Measurements from ENCODE around the gene PGF. TPM values are rescaled to one million over a fixed set of nuclear protein-coding genes. Genes with fewer than 3 reads are reported as not detected.

The PGF gene
- total and polyA plus RNA-seq, 2 of the 13 experiments (the other 11 are each of a cell fraction or from before 2014, with no cell fraction given): 10.7 to 27.5 TPM

DNA sequence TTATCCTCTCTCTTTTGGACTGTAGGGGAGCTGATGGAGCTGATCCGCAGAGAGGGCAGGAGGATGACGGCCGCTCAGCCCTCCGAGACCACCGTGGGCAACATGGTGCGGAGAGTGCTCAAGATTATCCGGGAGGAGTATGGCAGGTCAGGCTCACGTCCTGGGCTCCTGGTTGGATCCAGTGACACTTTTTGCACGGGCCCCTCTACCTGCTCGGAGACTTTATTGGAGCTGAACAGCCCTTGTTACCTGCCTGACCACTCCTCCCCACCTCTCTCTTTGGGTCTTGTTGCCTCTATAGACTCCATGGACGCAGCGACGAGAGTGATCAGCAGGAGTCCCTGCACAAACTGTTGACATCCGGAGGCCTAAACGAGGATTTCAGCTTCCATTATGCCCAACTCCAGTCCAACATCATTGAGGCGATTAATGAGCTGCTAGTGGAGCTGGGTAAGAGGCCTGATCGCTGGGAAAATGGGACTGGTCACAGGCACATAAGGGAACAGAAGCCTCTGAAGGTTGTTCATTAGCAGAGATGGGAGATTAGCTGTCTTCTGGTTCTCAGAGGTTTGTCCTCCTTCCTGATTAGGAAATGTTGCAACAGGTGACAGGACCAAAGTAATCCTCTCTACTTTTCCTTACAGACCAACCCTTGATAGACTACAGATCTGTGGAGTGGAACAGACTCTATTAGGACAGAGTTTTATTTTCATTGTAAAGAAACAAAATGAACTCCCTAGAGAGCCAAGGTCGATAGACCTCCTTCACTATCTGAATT is 48.0 kb upstream of the PGF start (continued):
- TF ChIP-seq SMC3 (IDR thresholded peaks at IDR 0.05; ENCODE audit: low read length): no peak
- TF ChIP-seq IKZF1 (IDR thresholded peaks at IDR 0.05): no peak
- peak; percentile 46; the same call in 1 of the 2 replicates for TF ChIP-seq ZNF225 (CRISPR knock-in tag; IDR thresholded peaks at IDR 0.05)
- no peak for TF ChIP-seq SP2 (CRISPR knock-in tag; IDR thresholded peaks at IDR 0.05)
- 0 out of 2 replicates have a peak, but pooled peaks have one; percentile 8 for TF ChIP-seq ZNF598 (CRISPR knock-in tag; IDR thresholded peaks at IDR 0.05; ENCODE audit: borderline replicate concordance)
- no peak for TF ChIP-seq ZNF205 (CRISPR knock-in tag; IDR thresholded peaks at IDR 0.05)
- TF ChIP-seq ZNF430 (CRISPR knock-in tag; IDR thresholded peaks at IDR 0.05): 0 out of 2 replicates have a peak, but pooled peaks have one; percentile 30
- no peak for TF ChIP-seq PPARG (CRISPR knock-in tag; conservative IDR thresholded peaks at IDR 0.05)
- no peak for TF ChIP-seq ZNF253 (CRISPR knock-in tag; IDR thresholded peaks at IDR 0.05; ENCODE audit: borderline replicate concordance)
- TF ChIP-seq, protein P1, sequence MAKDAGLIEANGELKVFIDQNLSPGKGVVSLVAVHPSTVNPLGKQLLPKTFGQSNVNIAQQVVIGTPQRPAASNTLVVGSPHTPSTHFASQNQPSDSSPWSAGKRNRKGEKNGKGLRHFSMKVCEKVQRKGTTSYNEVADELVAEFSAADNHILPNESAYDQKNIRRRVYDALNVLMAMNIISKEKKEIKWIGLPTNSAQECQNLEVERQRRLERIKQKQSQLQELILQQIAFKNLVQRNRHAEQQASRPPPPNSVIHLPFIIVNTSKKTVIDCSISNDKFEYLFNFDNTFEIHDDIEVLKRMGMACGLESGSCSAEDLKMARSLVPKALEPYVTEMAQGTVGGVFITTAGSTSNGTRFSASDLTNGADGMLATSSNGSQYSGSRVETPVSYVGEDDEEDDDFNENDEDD (CRISPR knock-in tag; IDR thresholded peaks at IDR 0.05; ENCODE audit: borderline replicate concordance): no peak
- no peak for TF ChIP-seq HMGA1 (CRISPR knock-in tag; conservative IDR thresholded peaks at IDR 0.05)
- no peak for TF ChIP-seq LCORL (IDR thresholded peaks at IDR 0.05)
- 0 out of 2 replicates have a peak, but pooled peaks have one; percentile 22 for TF ChIP-seq LCORL (CRISPR knock-in tag; IDR thresholded peaks at IDR 0.05)
- TF ChIP-seq CBX2 (IDR thresholded peaks at IDR 0.05; ENCODE audit: low read depth, low read length): no peak
- no peak for TF ChIP-seq CBX2 (CRISPR knock-in tag; IDR thresholded peaks at IDR 0.05; ENCODE audit: low read depth)
- no peak for TF ChIP-seq DNMT3B (CRISPR knock-in tag; conservative IDR thresholded peaks at IDR 0.05)
- 0 out of 2 replicates have a peak, but pooled peaks have one; percentile 13 for TF ChIP-seq ARNT2 (CRISPR knock-in tag; IDR thresholded peaks at IDR 0.05; ENCODE audit: low read depth)
- no peak for TF ChIP-seq ZNF678 (CRISPR knock-in tag; IDR thresholded peaks at IDR 0.05)
- no peak for TF ChIP-seq PHF21A (CRISPR knock-in tag; IDR thresholded peaks at IDR 0.05)
- 0 out of 2 replicates have a peak, but pooled peaks have one; percentile 5 for TF ChIP-seq ARNTL (CRISPR knock-in tag; IDR thresholded peaks at IDR 0.05)
- TF ChIP-seq ZNF350 (CRISPR knock-in tag; IDR thresholded peaks at IDR 0.05; ENCODE audit: borderline replicate concordance, low read depth): no peak
- peak in 1 of 2 experiments; percentile 12; a peak in 1 of 4 replicates for TF ChIP-seq POLR2A (IDR thresholded peaks at IDR 0.05; ENCODE audit: insufficient read depth in 1 of 2, low read depth in 2 of 2, low read length in 2 of 2)
- TF ChIP-seq EEA1 (CRISPR knock-in tag; IDR thresholded peaks at IDR 0.05; ENCODE audit: borderline replicate concordance): 0 out of 2 replicates have a peak, but pooled peaks have one; percentile 4
- TF ChIP-seq ZNF747 (CRISPR knock-in tag; IDR thresholded peaks at IDR 0.05; ENCODE audit: borderline replicate concordance): no peak
- TF ChIP-seq, protein P2, sequence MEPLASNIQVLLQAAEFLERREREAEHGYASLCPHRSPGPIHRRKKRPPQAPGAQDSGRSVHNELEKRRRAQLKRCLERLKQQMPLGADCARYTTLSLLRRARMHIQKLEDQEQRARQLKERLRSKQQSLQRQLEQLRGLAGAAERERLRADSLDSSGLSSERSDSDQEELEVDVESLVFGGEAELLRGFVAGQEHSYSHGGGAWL (CRISPR knock-in tag; IDR thresholded peaks at IDR 0.05): 0 out of 2 replicates have a peak, but pooled peaks have one; percentile 15
- no peak for TF ChIP-seq MEF2D (CRISPR knock-in tag; IDR thresholded peaks at IDR 0.05)
- TF ChIP-seq, protein P3, sequence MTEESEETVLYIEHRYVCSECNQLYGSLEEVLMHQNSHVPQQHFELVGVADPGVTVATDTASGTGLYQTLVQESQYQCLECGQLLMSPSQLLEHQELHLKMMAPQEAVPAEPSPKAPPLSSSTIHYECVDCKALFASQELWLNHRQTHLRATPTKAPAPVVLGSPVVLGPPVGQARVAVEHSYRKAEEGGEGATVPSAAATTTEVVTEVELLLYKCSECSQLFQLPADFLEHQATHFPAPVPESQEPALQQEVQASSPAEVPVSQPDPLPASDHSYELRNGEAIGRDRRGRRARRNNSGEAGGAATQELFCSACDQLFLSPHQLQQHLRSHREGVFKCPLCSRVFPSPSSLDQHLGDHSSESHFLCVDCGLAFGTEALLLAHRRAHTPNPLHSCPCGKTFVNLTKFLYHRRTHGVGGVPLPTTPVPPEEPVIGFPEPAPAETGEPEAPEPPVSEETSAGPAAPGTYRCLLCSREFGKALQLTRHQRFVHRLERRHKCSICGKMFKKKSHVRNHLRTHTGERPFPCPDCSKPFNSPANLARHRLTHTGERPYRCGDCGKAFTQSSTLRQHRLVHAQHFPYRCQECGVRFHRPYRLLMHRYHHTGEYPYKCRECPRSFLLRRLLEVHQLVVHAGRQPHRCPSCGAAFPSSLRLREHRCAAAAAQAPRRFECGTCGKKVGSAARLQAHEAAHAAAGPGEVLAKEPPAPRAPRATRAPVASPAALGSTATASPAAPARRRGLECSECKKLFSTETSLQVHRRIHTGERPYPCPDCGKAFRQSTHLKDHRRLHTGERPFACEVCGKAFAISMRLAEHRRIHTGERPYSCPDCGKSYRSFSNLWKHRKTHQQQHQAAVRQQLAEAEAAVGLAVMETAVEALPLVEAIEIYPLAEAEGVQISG (CRISPR knock-in tag; IDR thresholded peaks at IDR 0.05): no peak
- TF ChIP-seq ZNF878 (CRISPR knock-in tag; IDR thresholded peaks at IDR 0.05): no peak
